Right lobe of liver (tissue), 6 donors: ENCODE measurements around the gene DIO3. TPM values are rescaled to one million over a fixed set of nuclear protein-coding genes. Genes with fewer than 3 reads are reported as not detected.

Source experiments
- ATAC-seq, 4 donors: fragments of 200-7000 bp; cut with Tn5 transposase; one replicate each; pipeline ENCODE4 v1.9.1; 2020; ENCODE audit warnings: mild to moderate bottlenecking in 4 of 4, moderate library complexity in 4 of 4
- DNase-seq, 3 donors: peaks; one replicate each; pipeline ENCODE4 v3.0.0-alpha.2; 2020
- H3K27ac ChIP-seq, 3 donors: fragments of 200-600 bp; one replicate each; pipeline ENCODE4 v1.8.0; 2022
- H3K27me3 ChIP-seq, 2 donors: fragments of 200-600 bp; one replicate each; pipeline ENCODE4 v1.8.0; 2022
- H3K36me3 ChIP-seq, 4 donors: fragments of 200-600 bp; sonication (generic) in 1 of 4; one replicate each; pipeline versions ENCODE4 v1.5.1 to v1.8.0; 2017 to 2022; ENCODE audit warnings: control low read depth in 1 of 4
- H3K4me1 ChIP-seq, 4 donors: fragments of 200-600 bp; sonication (generic) in 1 of 4; one replicate each; pipeline versions ENCODE4 v1.5.1 to v1.8.0; 2017 to 2022; ENCODE audit warnings: control low read depth in 1 of 4
- H3K4me3 ChIP-seq, 3 donors: fragments of 200-600 bp; one replicate each; pipeline ENCODE4 v1.8.0; 2022
- H3K9me3 ChIP-seq, 4 donors: fragments of 200-600 bp; sonication (generic) in 1 of 4; one replicate each; pipeline versions ENCODE4 v1.5.1 to v1.8.0; 2017 to 2022; ENCODE audit warnings: control low read depth in 1 of 4
- CTCF ChIP-seq, 4 donors: fragments of 200-600 bp in 3 of 4; fragments of 450-650 bp in 1 of 4; IDR thresholded peaks; one replicate each; pipeline versions ENCODE4 v1.5.1 to v1.8.0; 2016 to 2022; ENCODE audit warnings: antibody characterized with exemption in 4 of 4, mild to moderate bottlenecking in 2 of 4
- POLR2A ChIP-seq: fragments of 450-650 bp; IDR thresholded peaks from one replicate; pipeline ENCODE4 v1.6.1; 2017; ENCODE audit warnings: antibody characterized with exemption, mild to moderate bottlenecking
- WGBS: methylation state at CpG from one replicate; pipeline ENCODE4 v1.1.6; 2018; ENCODE audit warnings: low coverage, low lambda C conversion rate; ENCODE audit not compliant: insufficient coverage; ENCODE audit errors: missing lambda C conversion rate; 5-methylcytosine and 5-hydroxymethylcytosine counted together
- intact Hi-C, 2 donors: fragments of 100-400 bp; cut with DNase I; formaldehyde crosslinking; loops; one replicate each; pipeline versions ENCODE4 v1.11.2 to v1.14.1; 2022
- total RNA-seq, 6 experiments: library from RNA; depleted of rRNA in 2 of 6; stranded (reverse); fragments of >200 nt in 2 of 6; fragmentation: NEBNext Ultra II Directional in 3 of 6; extraction: Animal tissue kit (Norgen Biotek cat#: 25700) in 3 of 6; gene quantifications; one replicate each; pipeline versions ENCODE4 v1.1.0 to v1.2.4, GENCODE V29; 2016 to 2023
- donor health status: DM: no; HTN: yes; CAD: no.
- donor health status: DM: no; HTN: no; CAD: no.
- donor health status: DM: no; HTN: no; CAD: no.
- donor health status: DM: no; HTN: yes; CAD: no.
- donor health status: DM: no; HTN: yes; CAD: no.

Gene DIO3
- total RNA-seq, 6 experiments from 2014 or later: 0.39 to 6.4 TPM; not detected in 4

GRCh38 chr14:101562659-101563351 is 1.5 kb downstream of the DIO3 start:
- peaks cover 0 to 7% (median 0%) of the 10 kb centered on the region in 4 donors for H3K9me3 ChIP-seq
- ATAC-seq (no peak), DNase-seq (peak in 1 of 3 donors; percentile 36)
- no peaks in the 10 kb centered on the region for H3K36me3 ChIP-seq
- intact Hi-C loops: no loop called here
- TF ChIP-seq POLR2A (no peak), CTCF (IDR thresholded peaks at IDR 0.05) (no peak)
- WGBS: 15% methylated on average over 10 of the region's 23 CpGs
- H3K4me1 ChIP-seq: peaks cover 0 to 5% (median 0%) of the 10 kb centered on the region in 4 donors
- H3K27me3 ChIP-seq: peaks cover 0 to 26% of the 10 kb centered on the region in 2 donors
- H3K4me3 ChIP-seq: no peak overlapping the region
- H3K27ac ChIP-seq: no peak overlapping the region

- ATAC-seq (no peak), DNase-seq (no peak)
- Histone ChIP-seq H3K27ac (no peak overlapping the region), H3K27me3 (peaks cover 0 to 26% of the 10 kb centered on the region in 2 donors), H3K4me3 (no peak overlapping the region), H3K4me1 (peaks cover 0 to 5% (median 0%) of the 10 kb centered on the region in 4 donors), H3K36me3 (no peaks in the 10 kb centered on the region), H3K9me3 (peaks cover 0 to 7% (median 0%) of the 10 kb centered on the region in 4 donors)
- 8% methylated on average over 5 of the region's 13 CpGs for WGBS
- TF ChIP-seq CTCF (IDR thresholded peaks at IDR 0.05) (no peak), POLR2A (no peak)
- intact Hi-C loops: no loop called here
Measured at GRCh38 chr14:101563352-101563653, 2.0 kb downstream of the DIO3 start.

GRCh38 chr14:101563654-101564443 is 2.6 kb downstream of the DIO3 start:
- H3K9me3 ChIP-seq: peaks cover 0 to 7% (median 0%) of the 10 kb centered on the region in 4 donors
- no peaks in the 10 kb centered on the region for H3K36me3 ChIP-seq
- peak in 1 of 3 donors; percentile 47 for DNase-seq
- ATAC-seq: no peak
- H3K27me3 ChIP-seq: peaks cover 0 to 26% of the 10 kb centered on the region in 2 donors
- 0% methylated on average over 10 of the region's 54 CpGs for WGBS
- no peak for TF ChIP-seq POLR2A
- TF ChIP-seq CTCF (IDR thresholded peaks at IDR 0.05): no peak
- H3K27ac ChIP-seq: no peak overlapping the region
- peaks cover 0 to 5% (median 0%) of the 10 kb centered on the region in 4 donors for H3K4me1 ChIP-seq
- intact Hi-C loops: no loop called here
- no peak overlapping the region for H3K4me3 ChIP-seq

- Histone ChIP-seq H3K9me3 (peaks cover 0 to 7% (median 0%) of the 10 kb centered on the region in 4 donors), H3K4me1 (peaks cover 0 to 5% (median 0%) of the 10 kb centered on the region in 4 donors), H3K27ac (no peak overlapping the region), H3K27me3 (peaks cover 0 to 26% of the 10 kb centered on the region in 2 donors), H3K4me3 (no peak overlapping the region), H3K36me3 (no peaks in the 10 kb centered on the region)
- TF ChIP-seq POLR2A (no peak), CTCF (IDR thresholded peaks at IDR 0.05) (no peak)
- DNase-seq (no peak), ATAC-seq (no peak)
- intact Hi-C loops: no loop called here
- WGBS: 3% methylated on average over 16 of the region's 21 CpGs
Measured at GRCh38 chr14:101564444-101564776, 3.1 kb downstream of the DIO3 start.
